Smooth muscle cell (in vitro differentiated cells): ENCODE results near the gene TSPYL4. TPM values are rescaled to one million over a fixed set of nuclear protein-coding genes. Genes with fewer than 3 reads are reported as not detected.

ENCODE experiments used
- DNase-seq: peaks from one replicate; lab custom pipeline; 2025; ENCODE audit not compliant: unreplicated experiment; lab: John Stamatoyannopoulos, UW
- H2AFZ ChIP-seq: fragments of 200-600 bp; sonication (generic); 2 replicates; pipeline ENCODE4 v1.6.0; 2016; ENCODE audit warnings: antibody characterized with exemption, low read depth, mild to moderate bottlenecking
- H3F3A ChIP-seq: fragments of 200-600 bp; sonication (generic); 2 replicates; pipeline ENCODE4 v1.6.0; 2017; ENCODE audit warnings: antibody characterized with exemption, low read depth
- H3K27ac ChIP-seq: fragments of 200-600 bp; sonication (generic); 2 replicates; pipeline ENCODE4 v1.5.1; 2016; ENCODE audit warnings: low read depth, mild to moderate bottlenecking
- H3K27me3 ChIP-seq: fragments of 200-600 bp; sonication (generic); 2 replicates; pipeline ENCODE4 v1.6.1; 2016; ENCODE audit warnings: low read depth, mild to moderate bottlenecking
- H3K36me3 ChIP-seq: fragments of 200-600 bp; sonication (generic); 2 replicates; pipeline ENCODE4 v1.5.1; 2016; ENCODE audit warnings: low read depth
- H3K4me1 ChIP-seq: fragments of 200-600 bp; sonication (generic); 2 replicates; pipeline ENCODE4 v1.5.1; 2016; ENCODE audit warnings: low read depth
- H3K4me2 ChIP-seq: fragments of 200-600 bp; sonication (generic); 2 replicates; pipeline ENCODE4 v1.6.0; 2016; ENCODE audit warnings: mild to moderate bottlenecking
- H3K4me3 ChIP-seq: fragments of 200-600 bp; sonication (generic); 2 replicates; pipeline ENCODE4 v1.5.1; 2016; ENCODE audit warnings: mild to moderate bottlenecking
- H3K79me2 ChIP-seq: fragments of 200-600 bp; sonication (generic); 2 replicates; pipeline ENCODE4 v1.6.0; 2016; ENCODE audit warnings: low read depth, mild to moderate bottlenecking
- H3K9ac ChIP-seq: fragments of 200-600 bp; sonication (generic); 2 replicates; pipeline ENCODE4 v1.6.0; 2016; ENCODE audit warnings: low read depth
- H3K9me3 ChIP-seq: fragments of 200-600 bp; sonication (generic); replicated peaks from 2 replicates; pipeline ENCODE4 v1.5.1; 2016; ENCODE audit warnings: low read depth
- H4K20me1 ChIP-seq: fragments of 200-600 bp; sonication (generic); 2 replicates; pipeline ENCODE4 v1.6.0; 2016; ENCODE audit warnings: low read depth
- CTCF ChIP-seq: fragments of 200-600 bp; sonication (generic); IDR thresholded peaks from 2 replicates; pipeline ENCODE4 v1.5.1; 2017; ENCODE audit warnings: borderline replicate concordance, mild to moderate bottlenecking, antibody characterized with exemption; ENCODE audit not compliant: insufficient read depth, poor library complexity, severe bottlenecking
- WGBS: methylation state at CpG from one replicate; pipeline ENCODE4 v1.1.7; 2016; ENCODE audit warnings: low lambda C conversion rate; 5-methylcytosine and 5-hydroxymethylcytosine counted together
- polyA plus RNA-seq: library from polyadenylated mRNA; unstranded; fragments of >200 nt; fragmentation: Nextera tagmentation; extraction: Ambion mirVana; gene quantifications from 2 replicates; pipeline ENCODE4 v1.2.1, GENCODE V29; 2016
- total RNA-seq: library from RNA; depleted of rRNA; stranded (reverse); fragments of >200 nt; gene quantifications from 2 replicates; pipeline ENCODE4 v1.2.3, GENCODE V29; 2014

Gene TSPYL4
- 25.3 and 29.5 TPM in 2 replicates for total RNA-seq
- polyA plus RNA-seq, result 14.7 and 15.1 TPM in 2 replicates

DNA sequence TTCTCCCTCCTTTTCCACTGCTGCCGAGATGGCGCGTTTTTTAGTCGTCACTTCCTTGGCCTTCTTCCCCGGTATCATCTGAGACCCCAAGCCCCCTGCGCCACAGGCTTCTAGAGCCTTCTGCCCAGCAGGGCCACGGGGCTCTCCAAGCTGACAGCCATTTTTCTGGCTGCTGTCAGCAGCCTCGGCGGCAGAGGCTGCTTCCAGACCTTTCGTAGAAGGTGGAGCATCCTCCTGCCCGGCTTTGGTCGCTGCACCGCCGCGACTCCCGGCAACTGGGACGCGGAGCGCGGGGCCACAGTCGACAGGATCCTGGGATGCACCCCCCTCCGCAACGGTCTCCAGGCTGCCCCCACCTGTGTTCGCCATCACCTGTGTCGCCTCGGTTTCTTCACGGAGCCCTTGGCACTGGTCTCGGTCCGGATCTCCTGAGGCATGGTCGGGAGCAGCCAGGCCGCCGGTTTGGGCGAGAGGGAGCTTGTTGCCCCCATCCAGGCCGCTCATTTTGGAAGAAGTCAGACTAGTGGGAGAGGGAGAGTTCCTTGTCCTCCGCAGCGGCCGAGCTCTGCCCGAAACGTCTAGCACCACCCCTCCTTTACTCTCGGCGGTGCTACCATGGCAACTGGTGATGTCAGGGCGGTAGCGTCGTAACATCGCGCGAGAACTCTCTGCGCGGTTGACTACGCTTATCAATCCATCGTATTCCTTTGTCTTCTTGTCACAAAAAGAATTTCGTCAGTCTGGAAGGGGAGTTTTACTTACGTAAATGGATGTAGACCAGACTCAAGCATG lies at the start of gene TSPYL4:
Gene TSPYL4 (minus strand): TSS at position 571 of the 792 bp plus-strand sequence. CDS start 67 bp downstream, at position 504.
- WGBS, result 1% methylated on average over 53 of the region's 53 CpGs
- Histone ChIP-seq H3K9me3 (no peaks in the 10 kb centered on the region), H3K4me1 (peaks cover 53% of the 10 kb centered on the region), H3F3A (peaks cover 14% of the 10 kb centered on the region), H4K20me1 (no peaks in the 10 kb centered on the region), H3K27me3 (no peaks in the 10 kb centered on the region), H3K36me3 (no peaks in the 10 kb centered on the region), H3K9ac (peak within 1 kb of the TSS; percentile 100), H2AFZ (peak within 1 kb of the TSS; percentile 93), H3K79me2 (peaks cover 51% of the 10 kb centered on the region), H3K4me2 (peak within 1 kb of the TSS; percentile 97), H3K27ac (peak within 1 kb of the TSS; percentile 98), H3K4me3 (peak within 1 kb of the TSS; percentile 93)
- TF ChIP-seq CTCF, result no peak
- peak; percentile 55 for DNase-seq

DNA sequence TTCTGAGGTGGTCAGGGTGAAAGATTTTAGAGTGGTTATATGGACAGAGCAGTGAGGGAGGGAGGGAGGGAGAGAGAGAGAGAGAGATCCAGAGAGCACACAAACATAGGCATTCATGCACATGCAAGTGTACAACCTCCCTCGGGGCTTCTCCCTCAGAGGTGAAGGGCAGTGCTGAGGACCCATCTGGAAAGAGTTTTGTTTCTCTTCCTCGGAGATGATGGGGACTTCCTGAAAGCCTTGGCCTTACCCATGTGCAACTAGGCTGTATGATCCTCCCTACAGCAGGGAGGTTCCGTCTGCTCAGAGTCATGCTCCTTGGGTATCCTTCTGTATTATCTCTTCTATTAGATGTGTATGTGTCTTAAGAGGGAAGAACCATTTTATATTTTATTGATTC lies 47.2 kb upstream of the TSPYL4 start:
- no peak overlapping the region for H3K4me2 ChIP-seq
- no peaks in the 10 kb centered on the region for H3K4me1 ChIP-seq
- H3K4me3 ChIP-seq, result no peak overlapping the region
- H3F3A ChIP-seq, result no peaks in the 10 kb centered on the region
- H3K79me2 ChIP-seq, result no peaks in the 10 kb centered on the region
- no peak overlapping the region for H2AFZ ChIP-seq
- 95% methylated on average over 3 of the region's 3 CpGs for WGBS
- H3K36me3 ChIP-seq, result no peaks in the 10 kb centered on the region
- no peak for DNase-seq
- no peaks in the 10 kb centered on the region for H3K27me3 ChIP-seq
- no peak overlapping the region for H3K27ac ChIP-seq
- H4K20me1 ChIP-seq, result no peaks in the 10 kb centered on the region
- H3K9me3 ChIP-seq, result no peaks in the 10 kb centered on the region
- TF ChIP-seq CTCF, result no peak
- no peak overlapping the region for H3K9ac ChIP-seq

DNA sequence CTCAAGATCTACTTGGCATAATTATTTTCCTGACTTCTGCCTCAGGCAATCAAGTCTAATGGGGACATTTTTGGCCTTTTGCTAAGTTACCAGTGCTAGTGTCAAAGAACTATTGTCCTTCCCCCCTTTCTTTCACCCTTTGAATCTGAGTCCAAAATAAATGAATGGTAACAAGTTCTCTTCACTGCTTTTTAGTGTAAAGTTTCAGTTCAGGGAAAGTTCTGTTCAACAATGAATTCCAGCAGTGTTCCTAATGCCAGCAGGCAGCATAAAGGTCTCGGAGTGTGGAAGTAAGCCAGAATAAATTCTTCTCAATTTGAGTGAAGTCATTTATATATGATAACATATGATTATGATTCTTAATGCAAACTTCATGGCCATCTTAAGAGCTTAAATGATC lies 46.7 kb upstream of the TSPYL4 start:
- Histone ChIP-seq H3K9me3 (no peaks in the 10 kb centered on the region), H3K27ac (no peak overlapping the region), H2AFZ (no peak overlapping the region), H3F3A (no peaks in the 10 kb centered on the region), H3K27me3 (no peaks in the 10 kb centered on the region), H3K4me3 (no peak overlapping the region), H3K9ac (no peak overlapping the region), H3K4me1 (no peaks in the 10 kb centered on the region), H3K79me2 (no peaks in the 10 kb centered on the region), H3K4me2 (no peak overlapping the region), H3K36me3 (no peaks in the 10 kb centered on the region), H4K20me1 (no peaks in the 10 kb centered on the region)
- 95% methylated on average over 1 of the region's 1 CpG for WGBS
- DNase-seq, result no peak
- no peak for TF ChIP-seq CTCF

GRCh38 chr6:116298973-116299372 lies 45.1 kb upstream of the TSPYL4 start:
- Histone ChIP-seq H3K4me3 (no peak overlapping the region), H3K4me1 (no peaks in the 10 kb centered on the region), H2AFZ (no peak overlapping the region), H3K9me3 (no peaks in the 10 kb centered on the region), H3K4me2 (no peak overlapping the region), H3K27me3 (no peaks in the 10 kb centered on the region), H3F3A (no peaks in the 10 kb centered on the region), H3K36me3 (no peaks in the 10 kb centered on the region), H3K9ac (no peak overlapping the region), H3K79me2 (no peaks in the 10 kb centered on the region), H3K27ac (no peak overlapping the region), H4K20me1 (no peaks in the 10 kb centered on the region)
- no peak for DNase-seq
- TF ChIP-seq CTCF, result no peak
